ENCODE results near the gene MISP. TPM values are rescaled to one million over a fixed set of nuclear protein-coding genes. Genes with fewer than 3 reads are reported as not detected.
"Not testable (repeated sequence)": the region's sequence is repeated elsewhere in the genome, so short reads cannot be mapped to it uniquely, and the experiment has no call there.

Gene MISP
- total and polyA plus RNA-seq, 2 experiments from 2014 or later: 43.7 to 50.9 TPM

DNA sequence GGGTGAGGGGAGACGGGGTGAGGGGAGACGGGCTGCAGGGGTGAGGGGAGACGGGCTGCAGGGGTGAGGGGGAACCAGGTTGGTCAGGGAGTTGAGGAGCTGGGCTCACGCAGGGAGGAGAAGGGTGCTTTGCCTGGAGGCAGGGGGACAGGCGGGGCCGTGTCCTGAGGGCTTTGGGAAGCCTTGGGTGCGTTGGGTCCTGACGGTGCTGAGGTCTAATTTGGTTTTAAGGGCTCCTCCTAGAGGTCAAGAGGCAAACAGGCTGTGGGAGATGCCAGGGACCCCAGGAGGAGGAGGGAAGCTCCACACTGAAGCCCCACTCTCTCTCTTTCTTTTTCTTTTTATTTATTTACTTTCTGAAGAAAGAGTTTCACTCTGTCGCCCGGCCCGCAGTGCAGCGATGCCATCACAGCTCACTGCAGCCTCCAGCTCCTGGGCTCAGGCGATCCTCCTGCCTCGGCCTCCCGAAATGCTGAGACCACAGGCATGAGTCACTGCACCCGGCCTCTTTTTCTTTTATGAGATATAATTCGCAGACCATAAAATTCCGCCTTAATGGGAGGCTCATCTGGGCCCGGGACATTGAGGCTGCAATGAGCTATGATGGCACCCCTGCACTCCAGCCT is 9.3 kb upstream of the MISP start:
- Histone ChIP-seq H4K20me1 (ENCODE audit: insufficient read depth, poor library complexity, severe bottlenecking) (no peaks in the 10 kb centered on the region), H3K79me2 (no peaks in the 10 kb centered on the region), H3K4me2 (no peak overlapping the region), H3K9me2 (replicated peaks; ENCODE audit: insufficient read depth) (no peaks in the 10 kb centered on the region), H3K4me1 (ENCODE audit: insufficient read depth) (peaks cover 11% of the 10 kb centered on the region), H3K9me3 (ENCODE audit: low read depth) (no peaks in the 10 kb centered on the region), H3K4me3 (no peak overlapping the region), H3K27ac (no peak overlapping the region), H3K27me3 (no peaks in the 10 kb centered on the region), H3K36me3 (replicated peaks; ENCODE audit: insufficient read depth, low read depth) (no peaks in the 10 kb centered on the region), H2AFZ (no peak overlapping the region)
- no peak for DNase-seq (ENCODE audit: low spot score)
- 86% methylated on average over 12 of the region's 19 CpGs for WGBS (ENCODE audit: low lambda C conversion rate, missing lambda C conversion rate)
- TF ChIP-seq, protein P1, sequence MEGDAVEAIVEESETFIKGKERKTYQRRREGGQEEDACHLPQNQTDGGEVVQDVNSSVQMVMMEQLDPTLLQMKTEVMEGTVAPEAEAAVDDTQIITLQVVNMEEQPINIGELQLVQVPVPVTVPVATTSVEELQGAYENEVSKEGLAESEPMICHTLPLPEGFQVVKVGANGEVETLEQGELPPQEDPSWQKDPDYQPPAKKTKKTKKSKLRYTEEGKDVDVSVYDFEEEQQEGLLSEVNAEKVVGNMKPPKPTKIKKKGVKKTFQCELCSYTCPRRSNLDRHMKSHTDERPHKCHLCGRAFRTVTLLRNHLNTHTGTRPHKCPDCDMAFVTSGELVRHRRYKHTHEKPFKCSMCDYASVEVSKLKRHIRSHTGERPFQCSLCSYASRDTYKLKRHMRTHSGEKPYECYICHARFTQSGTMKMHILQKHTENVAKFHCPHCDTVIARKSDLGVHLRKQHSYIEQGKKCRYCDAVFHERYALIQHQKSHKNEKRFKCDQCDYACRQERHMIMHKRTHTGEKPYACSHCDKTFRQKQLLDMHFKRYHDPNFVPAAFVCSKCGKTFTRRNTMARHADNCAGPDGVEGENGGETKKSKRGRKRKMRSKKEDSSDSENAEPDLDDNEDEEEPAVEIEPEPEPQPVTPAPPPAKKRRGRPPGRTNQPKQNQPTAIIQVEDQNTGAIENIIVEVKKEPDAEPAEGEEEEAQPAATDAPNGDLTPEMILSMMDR (IDR thresholded peaks at IDR 0.05; ENCODE audit: poor library complexity): no peak
- TF ChIP-seq EZH2phosphoT487 (IDR thresholded peaks at IDR 0.05; ENCODE audit: low read depth, severe bottlenecking, unreplicated experiment) (no peak), EZH2 (IDR thresholded peaks at IDR 0.05; ENCODE audit: borderline replicate concordance) (no peak)

DNA sequence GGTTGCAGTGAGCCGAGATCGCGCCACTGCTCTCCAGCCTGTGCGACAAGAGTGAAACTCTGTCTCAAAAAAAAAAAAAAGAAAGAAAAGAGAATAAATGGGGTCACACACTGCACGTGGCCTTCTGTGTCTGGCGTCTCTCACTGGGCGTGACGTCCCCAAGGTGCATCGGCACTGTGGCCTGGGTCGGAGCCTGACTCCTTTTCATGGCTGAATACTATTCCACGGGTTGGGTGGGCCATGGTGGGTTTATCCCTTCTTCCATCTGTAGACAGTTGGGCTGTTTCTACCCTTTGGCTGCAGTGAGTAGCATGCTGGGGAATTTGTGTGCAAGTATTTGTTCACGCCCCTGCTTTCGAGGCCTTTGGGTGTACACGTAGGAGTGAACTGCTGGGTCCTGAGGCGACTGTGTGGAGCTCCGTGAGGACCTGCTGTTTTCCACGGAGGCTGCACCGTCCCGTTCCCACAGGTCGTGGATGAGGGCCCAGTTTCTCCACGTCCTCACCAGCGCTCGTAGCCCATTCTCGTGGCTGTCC is 8.3 kb upstream of the MISP start:
- WGBS (ENCODE audit: low lambda C conversion rate, missing lambda C conversion rate): 97% methylated on average over 21 of the region's 24 CpGs

DNA sequence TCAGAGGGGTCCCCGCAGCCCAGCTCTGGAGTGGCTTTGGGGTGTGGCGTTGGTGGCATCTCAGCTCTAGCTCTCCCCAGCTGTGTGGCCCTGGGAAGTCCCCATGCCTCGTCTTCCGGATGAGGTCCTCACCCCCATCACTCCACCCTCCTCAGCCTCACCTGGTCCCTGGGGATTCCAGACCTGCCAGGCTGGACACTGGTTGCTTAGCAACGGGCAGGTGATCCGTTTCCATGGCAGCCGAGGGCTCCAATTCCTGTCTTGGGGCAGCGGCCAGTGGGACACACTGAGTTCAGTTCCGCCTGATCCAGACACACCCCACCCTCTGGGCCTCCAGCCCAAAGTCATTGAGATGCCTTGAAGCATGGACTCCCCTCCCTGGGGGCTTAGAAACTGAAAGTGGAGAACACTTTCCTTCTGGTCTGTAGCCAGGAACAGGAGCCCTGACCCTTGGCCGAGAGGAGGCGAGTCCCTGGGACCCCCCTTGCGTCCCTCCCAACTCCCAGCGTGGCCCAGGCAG is 7.7 kb upstream of the MISP start:
- H3K9me2 ChIP-seq (replicated peaks; ENCODE audit: insufficient read depth): no peaks in the 10 kb centered on the region
- peak overlapping the region; percentile 69 for H3K27ac ChIP-seq
- 78% methylated on average over 13 of the region's 13 CpGs for WGBS (ENCODE audit: low lambda C conversion rate, missing lambda C conversion rate)
- no peaks in the 10 kb centered on the region for H4K20me1 ChIP-seq (ENCODE audit: insufficient read depth, poor library complexity, severe bottlenecking)
- no peaks in the 10 kb centered on the region for H3K79me2 ChIP-seq
- no peak overlapping the region for H3K4me2 ChIP-seq
- H3K27me3 ChIP-seq: no peaks in the 10 kb centered on the region
- H3K36me3 ChIP-seq (replicated peaks; ENCODE audit: insufficient read depth, low read depth): no peaks in the 10 kb centered on the region
- DNase-seq (ENCODE audit: low spot score): peak; percentile 68
- peaks cover 6% of the 10 kb centered on the region for H3K4me1 ChIP-seq (ENCODE audit: insufficient read depth)
- H3K4me3 ChIP-seq: no peak overlapping the region
- no peaks in the 10 kb centered on the region for H3K9me3 ChIP-seq (ENCODE audit: low read depth)
- TF ChIP-seq EZH2 (IDR thresholded peaks at IDR 0.05; ENCODE audit: borderline replicate concordance) (no peak), EZH2phosphoT487 (IDR thresholded peaks at IDR 0.05; ENCODE audit: low read depth, severe bottlenecking, unreplicated experiment) (no peak)
- TF ChIP-seq, protein P1 (IDR thresholded peaks at IDR 0.05; ENCODE audit: poor library complexity): no peak
- H2AFZ ChIP-seq: no peak overlapping the region

More for the DNA sequence above, 8.3 kb upstream of the MISP start:
- Histone ChIP-seq H3K27me3 (no peaks in the 10 kb centered on the region), H3K79me2 (no peaks in the 10 kb centered on the region), H3K4me1 (ENCODE audit: insufficient read depth) (peaks cover 11% of the 10 kb centered on the region), H3K9me3 (ENCODE audit: low read depth) (no peaks in the 10 kb centered on the region), H4K20me1 (ENCODE audit: insufficient read depth, poor library complexity, severe bottlenecking) (no peaks in the 10 kb centered on the region), H3K36me3 (replicated peaks; ENCODE audit: insufficient read depth, low read depth) (no peaks in the 10 kb centered on the region), H3K9me2 (replicated peaks; ENCODE audit: insufficient read depth) (no peaks in the 10 kb centered on the region), H2AFZ (no peak overlapping the region), H3K4me2 (no peak overlapping the region), H3K27ac (peak overlapping the region; percentile 69), H3K4me3 (no peak overlapping the region)
- DNase-seq (ENCODE audit: low spot score): no peak
- no peak for TF ChIP-seq EZH2 (IDR thresholded peaks at IDR 0.05; ENCODE audit: borderline replicate concordance)
- TF ChIP-seq, protein P1 (IDR thresholded peaks at IDR 0.05; ENCODE audit: poor library complexity): no peak
- no peak for TF ChIP-seq EZH2phosphoT487 (IDR thresholded peaks at IDR 0.05; ENCODE audit: low read depth, severe bottlenecking, unreplicated experiment)

DNA sequence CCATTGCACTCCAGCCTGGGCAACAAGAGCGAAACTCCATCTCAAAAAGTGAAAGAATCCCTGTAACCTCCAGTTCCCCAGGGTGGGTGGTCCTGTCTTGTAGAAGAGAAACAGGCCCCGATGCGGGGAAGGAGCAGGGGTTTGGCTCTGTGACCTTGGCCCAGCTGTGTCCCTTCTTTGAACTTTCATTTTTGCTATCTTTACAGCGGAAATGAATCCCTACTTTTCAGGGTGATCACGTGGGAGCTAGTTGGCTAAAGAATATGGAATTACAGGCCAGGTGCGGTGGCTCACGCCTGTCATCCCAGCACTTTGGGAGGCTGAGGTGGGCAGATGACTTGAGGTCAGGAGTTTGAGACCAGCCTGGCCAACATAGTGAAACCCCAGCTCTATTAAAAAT is 5.8 kb upstream of the MISP start:
- H4K20me1 ChIP-seq (ENCODE audit: insufficient read depth, poor library complexity, severe bottlenecking); H3K36me3 ChIP-seq (replicated peaks; ENCODE audit: insufficient read depth, low read depth); H3K9me2 ChIP-seq (replicated peaks; ENCODE audit: insufficient read depth); DNase-seq (ENCODE audit: low spot score); H3K27me3 ChIP-seq; H3K9me3 ChIP-seq (ENCODE audit: low read depth); H3K4me3 ChIP-seq; H3K27ac ChIP-seq; H3K4me1 ChIP-seq (ENCODE audit: insufficient read depth); H2AFZ ChIP-seq; H3K79me2 ChIP-seq; H3K4me2 ChIP-seq: not testable (repeated sequence)
- 54% methylated on average over 7 of the region's 7 CpGs for WGBS (ENCODE audit: low lambda C conversion rate, missing lambda C conversion rate)

Measured in hepatocyte (in vitro differentiated cells).